Fibroblast of the aortic adventitia (primary cell): ENCODE results near the gene PLPP4. TPM values are rescaled to one million over a fixed set of nuclear protein-coding genes. Genes with fewer than 3 reads are reported as not detected.
A peak's percentile ranks its signal among the peaks of the same experiment; 100 is the strongest.
"Not testable (repeated sequence)": the region's sequence is repeated elsewhere in the genome, so short reads cannot be mapped to it uniquely, and the experiment has no call there.

Experiments
- DNase-seq: peaks from one replicate; pipeline ENCODE4 v3.0.0-alpha.2; 2010; ENCODE audit warnings: low read depth
- H3K4me3 ChIP-seq: 2 replicates; pipeline ENCODE4 v1.5.1; 2011; ENCODE audit warnings: low read depth, mild to moderate bottlenecking, control low read depth, low read length, moderate library complexity
- total RNA-seq: library from RNA; depleted of rRNA; stranded (reverse); fragments of >200 nt; gene quantifications from 2 replicates; pipeline ENCODE4 v1.2.3, GENCODE V29; 2012; ENCODE audit warnings: low replicate concordance
- TF ChIP-seq, protein P1 (sequence below): IDR thresholded peaks from 2 replicates; pipeline ENCODE4 v1.5.1; 2011; ENCODE audit warnings: mild to moderate bottlenecking, low read length, control low read depth, inconsistent platforms; ENCODE audit not compliant: insufficient read depth

PLPP4 gene
- total RNA-seq, 1 donor, result 7.5 TPM

DNA sequence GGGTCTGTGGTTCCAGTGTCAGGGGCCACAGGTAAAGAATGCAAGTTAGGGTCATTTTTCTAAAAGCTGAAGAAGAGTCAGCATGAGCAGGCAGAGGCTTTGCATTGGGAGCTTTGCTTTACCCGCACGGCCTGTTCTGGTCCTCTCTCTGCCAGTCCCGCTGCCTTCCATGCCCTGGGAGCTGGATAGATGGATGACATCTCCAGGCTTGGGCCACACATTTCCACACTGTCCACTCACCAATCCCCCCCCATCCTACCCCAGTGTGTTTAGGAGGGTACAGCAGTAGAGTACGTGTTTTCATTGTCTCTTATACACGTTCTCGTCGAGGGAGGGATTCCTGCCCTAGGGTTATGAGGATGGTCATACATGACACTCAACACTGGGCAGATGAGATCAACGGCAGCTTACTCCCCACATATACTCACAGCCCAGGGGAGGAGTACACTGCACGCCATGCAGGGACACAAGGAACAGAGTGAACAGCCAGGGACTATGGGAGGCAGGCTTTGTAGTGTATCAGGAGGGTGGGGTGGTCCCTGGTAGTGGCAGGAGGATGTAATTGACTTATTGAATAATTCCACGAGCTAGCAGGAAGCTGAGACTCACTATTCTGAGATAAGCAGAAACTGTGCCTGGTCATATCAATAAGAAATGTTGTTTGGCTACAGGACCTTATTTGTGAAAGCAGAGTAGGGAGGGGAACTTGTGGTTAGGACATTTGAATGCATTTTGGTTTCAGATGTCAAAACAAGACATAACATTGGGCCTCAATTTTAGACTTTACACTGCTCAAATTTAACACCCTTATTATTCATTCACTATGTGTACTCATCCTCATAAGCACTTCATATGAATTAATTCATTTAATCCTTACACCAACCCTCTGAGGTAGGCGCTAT, 36.6 kb downstream of the PLPP4 start:
- TF ChIP-seq, protein P1, sequence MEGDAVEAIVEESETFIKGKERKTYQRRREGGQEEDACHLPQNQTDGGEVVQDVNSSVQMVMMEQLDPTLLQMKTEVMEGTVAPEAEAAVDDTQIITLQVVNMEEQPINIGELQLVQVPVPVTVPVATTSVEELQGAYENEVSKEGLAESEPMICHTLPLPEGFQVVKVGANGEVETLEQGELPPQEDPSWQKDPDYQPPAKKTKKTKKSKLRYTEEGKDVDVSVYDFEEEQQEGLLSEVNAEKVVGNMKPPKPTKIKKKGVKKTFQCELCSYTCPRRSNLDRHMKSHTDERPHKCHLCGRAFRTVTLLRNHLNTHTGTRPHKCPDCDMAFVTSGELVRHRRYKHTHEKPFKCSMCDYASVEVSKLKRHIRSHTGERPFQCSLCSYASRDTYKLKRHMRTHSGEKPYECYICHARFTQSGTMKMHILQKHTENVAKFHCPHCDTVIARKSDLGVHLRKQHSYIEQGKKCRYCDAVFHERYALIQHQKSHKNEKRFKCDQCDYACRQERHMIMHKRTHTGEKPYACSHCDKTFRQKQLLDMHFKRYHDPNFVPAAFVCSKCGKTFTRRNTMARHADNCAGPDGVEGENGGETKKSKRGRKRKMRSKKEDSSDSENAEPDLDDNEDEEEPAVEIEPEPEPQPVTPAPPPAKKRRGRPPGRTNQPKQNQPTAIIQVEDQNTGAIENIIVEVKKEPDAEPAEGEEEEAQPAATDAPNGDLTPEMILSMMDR, result no peak
- H3K4me3 ChIP-seq, result no peak overlapping the region
- no peak for DNase-seq

DNA sequence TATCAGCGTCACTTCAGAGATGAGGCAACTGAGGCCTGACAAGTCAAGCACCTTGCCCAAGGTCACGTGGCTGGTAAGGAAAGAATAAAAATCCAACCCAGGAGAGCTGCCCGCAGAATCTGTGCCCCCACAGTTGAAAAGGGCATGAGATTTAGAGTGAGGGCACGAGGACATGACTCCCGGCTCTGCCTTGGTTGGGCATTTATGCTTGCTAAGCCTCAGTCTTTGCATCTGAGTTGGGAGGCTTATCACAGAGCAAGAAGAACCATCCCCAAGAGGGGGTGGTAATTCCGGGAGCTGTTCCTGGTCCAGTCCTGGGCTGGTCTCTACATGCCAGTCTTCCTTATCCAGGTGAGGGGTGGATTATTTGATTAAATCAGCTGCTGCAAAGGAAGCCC, 37.3 kb downstream of the PLPP4 start:
- DNase-seq, result no peak
- TF ChIP-seq, protein P1, result no peak
- H3K4me3 ChIP-seq, result no peak overlapping the region

DNA sequence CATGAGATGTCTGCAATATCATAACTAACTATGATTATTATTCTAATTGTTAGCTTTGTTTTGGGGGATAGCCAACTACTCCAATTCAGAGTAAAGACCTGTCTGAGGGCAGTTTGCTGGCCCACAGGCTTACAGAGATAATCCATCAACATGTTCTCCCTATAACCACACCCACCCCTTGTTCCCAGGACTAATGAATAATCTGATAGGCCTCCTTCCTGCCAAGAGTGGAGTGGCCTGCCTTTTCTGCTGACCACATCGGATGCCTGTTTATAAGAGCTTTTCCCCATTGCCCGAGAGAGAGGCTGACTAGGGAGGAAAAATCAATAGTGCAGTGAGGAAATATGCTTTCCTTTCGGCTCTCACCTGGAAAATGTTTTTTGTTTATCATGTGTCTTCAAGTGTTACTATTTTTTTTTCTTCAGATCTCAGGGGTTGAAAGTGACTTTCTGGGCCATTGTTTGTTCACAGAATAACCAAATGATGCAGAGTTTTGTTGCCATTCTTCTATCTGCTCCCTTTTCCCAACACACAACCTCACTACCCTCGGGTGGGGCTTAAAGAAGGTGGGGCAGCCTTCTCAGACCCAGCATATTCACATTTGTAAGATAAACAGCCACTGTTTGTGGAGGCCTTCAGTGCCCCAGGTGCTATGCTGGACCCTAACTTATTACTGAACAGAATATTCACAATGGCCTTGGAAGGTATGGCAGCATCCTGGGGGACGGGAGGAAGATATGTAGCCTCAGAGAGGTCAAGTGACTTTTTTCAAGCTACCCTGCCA, 38.4 kb downstream of the PLPP4 start:
- TF ChIP-seq, protein P1, result no peak
- no peak overlapping the region for H3K4me3 ChIP-seq
- peak; percentile 71 for DNase-seq

DNA sequence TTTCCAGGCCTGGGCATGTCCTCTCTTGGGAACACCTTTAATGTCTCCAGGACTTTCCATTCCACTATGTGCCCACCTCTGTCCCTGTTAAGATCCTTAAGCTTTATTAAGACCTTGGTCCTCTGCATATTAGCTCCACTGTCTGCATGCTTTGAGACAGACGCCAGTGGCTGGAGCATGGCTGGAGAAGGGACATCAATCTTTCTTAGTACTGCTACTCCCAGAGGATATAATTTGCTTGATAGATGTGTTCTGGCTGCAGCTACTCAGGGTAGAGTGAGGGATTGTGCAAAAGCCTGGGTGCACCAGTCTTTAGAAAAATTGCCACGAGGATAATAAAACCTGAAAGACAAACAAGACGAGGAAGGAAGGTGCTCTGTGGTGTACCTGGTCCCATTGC, 42.9 kb downstream of the PLPP4 start:
- DNase-seq, result no peak
- no peak overlapping the region for H3K4me3 ChIP-seq
- TF ChIP-seq, protein P1, result no peak

DNA sequence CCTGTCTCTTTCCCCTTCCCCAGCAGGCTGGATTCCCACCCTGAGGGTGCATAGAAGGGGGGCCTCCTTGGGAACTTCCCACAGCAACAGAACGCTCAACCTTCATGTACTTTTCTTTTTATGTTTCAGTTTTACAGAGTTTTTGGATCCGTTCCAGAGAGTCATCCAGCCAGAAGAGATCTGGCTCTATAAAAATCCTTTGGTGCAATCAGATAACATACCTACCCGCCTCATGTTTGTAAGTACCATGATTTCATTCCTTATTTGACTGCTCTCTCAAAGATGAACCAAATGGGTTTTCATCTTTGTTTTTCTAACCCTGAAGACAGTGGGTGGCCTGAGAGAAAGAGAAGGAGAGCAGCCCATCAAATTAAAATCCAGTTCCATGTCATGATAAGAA, 46.7 kb downstream of the PLPP4 start:
- DNase-seq, result peak; percentile 48
- H3K4me3 ChIP-seq, result no peak overlapping the region
- TF ChIP-seq, protein P1, result no peak

DNA sequence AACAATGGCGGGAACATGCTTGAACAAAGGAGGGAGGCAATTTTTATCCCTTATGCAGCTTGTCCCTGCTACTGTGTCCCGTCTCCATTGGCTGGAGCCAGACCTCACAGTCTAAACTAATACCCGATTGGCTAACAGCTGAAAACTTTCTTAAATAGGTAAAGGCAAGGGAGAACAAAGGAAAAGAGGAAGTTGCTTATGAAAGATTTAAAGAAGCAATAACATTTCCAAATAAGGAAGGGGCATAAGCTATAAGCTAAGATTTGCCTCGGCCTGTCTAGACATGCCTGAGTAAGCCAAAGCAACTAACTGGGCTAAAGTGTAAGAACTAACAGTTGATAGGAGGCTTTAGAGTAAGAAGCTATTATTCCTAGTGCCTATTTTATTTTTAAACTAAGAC, 47.2 kb downstream of the PLPP4 start:
- peak; percentile 44 for DNase-seq
- H3K4me3 ChIP-seq, result not testable (repeated sequence)

DNA sequence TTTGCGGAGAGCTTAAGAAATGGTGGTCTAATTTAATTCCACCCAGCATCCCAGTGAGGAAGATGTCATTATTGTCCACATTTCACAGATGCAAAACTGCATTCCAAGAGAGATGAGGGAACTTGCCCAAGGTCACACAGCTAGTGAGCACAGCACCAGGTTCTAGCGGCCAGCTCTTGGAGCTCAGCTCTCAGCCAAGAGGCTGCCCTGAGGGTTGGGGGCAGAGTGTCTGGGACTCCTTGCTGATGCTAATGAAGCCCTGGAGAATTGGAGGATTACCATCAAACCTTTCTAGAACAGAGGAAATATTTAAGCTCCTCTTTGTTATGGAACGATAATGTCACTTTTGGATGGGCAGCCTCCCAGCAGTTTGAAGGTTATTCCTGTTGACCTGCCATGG, 48.0 kb downstream of the PLPP4 start:
- H3K4me3 ChIP-seq, result no peak overlapping the region
- TF ChIP-seq, protein P1, result no peak
- DNase-seq, result no peak
